ENCODE measurements around the gene EPHA6. TPM values are rescaled to one million over a fixed set of nuclear protein-coding genes. Genes with fewer than 3 reads are reported as not detected.

Gene EPHA6
- total and polyA plus RNA-seq, 10 of the 15 experiments (the other 5 are each of a cell fraction or from before 2014, with no cell fraction given): not detected

DNA sequence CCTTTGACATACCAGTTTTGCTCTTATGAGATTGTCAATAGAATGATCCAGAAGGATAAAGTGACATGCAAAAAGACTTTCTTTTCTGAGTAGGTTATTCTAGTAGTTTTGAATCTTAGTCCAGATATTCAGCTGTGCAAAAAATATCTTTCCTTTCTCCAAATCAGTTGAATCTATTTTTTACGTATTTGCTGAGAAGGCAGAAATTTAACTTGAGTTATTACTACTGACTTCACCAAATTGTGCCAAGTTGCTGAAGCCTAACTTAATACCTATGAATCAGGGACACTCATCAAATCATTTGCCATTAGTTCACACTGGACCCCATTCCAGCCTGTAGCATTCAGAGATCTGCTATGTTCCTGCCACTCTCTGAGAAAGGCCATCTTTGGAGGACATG lies 215.6 kb downstream of the EPHA6 start:
- FAIRE-seq (no peak), ATAC-seq (no peak), DNase-seq (ENCODE audit: low read depth, low spot score) (no peak)
- no peak overlapping the region for H3K4me2 ChIP-seq (ENCODE audit: control insufficient read depth, insufficient read depth)
- BruUV-seq (replicated peaks): no TSS peak
- intact Hi-C loops (cut with micrococcal nuclease; ENCODE audit: unreplicated experiment): no loop called here
- 50% methylated on average over 1 of the region's 1 CpG for WGBS (ENCODE audit: insufficient coverage, insufficient replicate concordance, low lambda C conversion rate, missing lambda C conversion rate)
- H3K9ac ChIP-seq (ENCODE audit: control insufficient read depth, insufficient read depth, low read length): no peak overlapping the region
- no peaks in the 10 kb centered on the region for H3K9me3 ChIP-seq (replicated peaks; ENCODE audit: control insufficient read depth, insufficient read depth, low read length)
- H3K36me3 ChIP-seq (ENCODE audit: control insufficient read depth in 2 of 2, insufficient read depth in 2 of 2, low read length in 1 of 2): no peaks in the 10 kb centered on the region
- H4K20me1 ChIP-seq (ENCODE audit: control insufficient read depth, insufficient read depth): no peaks in the 10 kb centered on the region
- no peak overlapping the region for H3K27ac ChIP-seq (ENCODE audit: control insufficient read depth, insufficient read depth)
- H3K4me3 ChIP-seq: no peak overlapping the region
- in situ Hi-C loops (cut with MboI): no loop called here
- ChIA-PET POLR2A (no interaction called here), RAD21 (ENCODE audit: unreplicated experiment) (no interaction called here), CTCF (no interaction called here), SMC1A (ENCODE audit: uncharacterized antibody, unreplicated experiment) (no interaction called here)
- TF ChIP-seq ZNF217 (IDR thresholded peaks at IDR 0.05) (no peak), SMAD1 (IDR thresholded peaks at IDR 0.05; ENCODE audit: low read depth, partially characterized antibody) (no peak), RAD51 (IDR thresholded peaks at IDR 0.05) (no peak), FOXK2 (IDR thresholded peaks at IDR 0.05) (no peak), ZNF207 (IDR thresholded peaks at IDR 0.05; ENCODE audit: borderline replicate concordance) (no peak), MTA2 (IDR thresholded peaks at IDR 0.05; ENCODE audit: low read depth) (no peak)
- TF ChIP-seq, protein P1, sequence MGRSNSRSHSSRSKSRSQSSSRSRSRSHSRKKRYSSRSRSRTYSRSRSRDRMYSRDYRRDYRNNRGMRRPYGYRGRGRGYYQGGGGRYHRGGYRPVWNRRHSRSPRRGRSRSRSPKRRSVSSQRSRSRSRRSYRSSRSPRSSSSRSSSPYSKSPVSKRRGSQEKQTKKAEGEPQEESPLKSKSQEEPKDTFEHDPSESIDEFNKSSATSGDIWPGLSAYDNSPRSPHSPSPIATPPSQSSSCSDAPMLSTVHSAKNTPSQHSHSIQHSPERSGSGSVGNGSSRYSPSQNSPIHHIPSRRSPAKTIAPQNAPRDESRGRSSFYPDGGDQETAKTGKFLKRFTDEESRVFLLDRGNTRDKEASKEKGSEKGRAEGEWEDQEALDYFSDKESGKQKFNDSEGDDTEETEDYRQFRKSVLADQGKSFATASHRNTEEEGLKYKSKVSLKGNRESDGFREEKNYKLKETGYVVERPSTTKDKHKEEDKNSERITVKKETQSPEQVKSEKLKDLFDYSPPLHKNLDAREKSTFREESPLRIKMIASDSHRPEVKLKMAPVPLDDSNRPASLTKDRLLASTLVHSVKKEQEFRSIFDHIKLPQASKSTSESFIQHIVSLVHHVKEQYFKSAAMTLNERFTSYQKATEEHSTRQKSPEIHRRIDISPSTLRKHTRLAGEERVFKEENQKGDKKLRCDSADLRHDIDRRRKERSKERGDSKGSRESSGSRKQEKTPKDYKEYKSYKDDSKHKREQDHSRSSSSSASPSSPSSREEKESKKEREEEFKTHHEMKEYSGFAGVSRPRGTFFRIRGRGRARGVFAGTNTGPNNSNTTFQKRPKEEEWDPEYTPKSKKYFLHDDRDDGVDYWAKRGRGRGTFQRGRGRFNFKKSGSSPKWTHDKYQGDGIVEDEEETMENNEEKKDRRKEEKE (IDR thresholded peaks at IDR 0.05): no peak
- no peaks in the 10 kb centered on the region for H3K4me1 ChIP-seq (ENCODE audit: control insufficient read depth, insufficient read depth, low read length)
- H3K79me2 ChIP-seq (ENCODE audit: control insufficient read depth, insufficient read depth, low read length): no peaks in the 10 kb centered on the region
- no peak overlapping the region for H2AFZ ChIP-seq (ENCODE audit: control insufficient read depth, low read depth, low read length)
- no peaks in the 10 kb centered on the region for H3K27me3 ChIP-seq (replicated peaks in 1 of 2; ENCODE audit: control insufficient read depth in 2 of 2, insufficient read depth in 2 of 2, low read length in 1 of 2)

Measured in GM12878 (cell line).